GM23248 (cell line): ENCODE results near the gene SALL1. TPM values are rescaled to one million over a fixed set of nuclear protein-coding genes. Genes with fewer than 3 reads are reported as not detected.

ENCODE experiments used
- DNase-seq: peaks from one replicate; pipeline ENCODE4 v3.0.0-alpha.2; 2015
- H2AFZ ChIP-seq: fragments of 200-600 bp; sonication (generic); 2 replicates; pipeline ENCODE4 v1.6.1; 2016; ENCODE audit warnings: antibody characterized with exemption
- H3F3A ChIP-seq: fragments of 200-600 bp; sonication (generic); 2 replicates; pipeline ENCODE4 v1.6.1; 2016; ENCODE audit warnings: mild to moderate bottlenecking, antibody characterized with exemption, mixed run types; ENCODE audit not compliant: insufficient read depth
- H3K27ac ChIP-seq: fragments of 200-600 bp; sonication (generic); 2 replicates; pipeline ENCODE4 v1.5.1; 2016; ENCODE audit warnings: mild to moderate bottlenecking
- H3K27me3 ChIP-seq: fragments of 200-600 bp; sonication (generic); replicated peaks from 2 replicates; pipeline ENCODE4 v1.6.1; 2016; ENCODE audit warnings: mild to moderate bottlenecking; ENCODE audit not compliant: insufficient read depth
- H3K36me3 ChIP-seq: fragments of 200-600 bp; sonication (generic); 2 replicates; pipeline ENCODE4 v1.6.1; 2016; ENCODE audit warnings: low read depth, mild to moderate bottlenecking
- H3K4me1 ChIP-seq: fragments of 200-600 bp; sonication (generic); 2 replicates; pipeline ENCODE4 v1.6.1; 2016; ENCODE audit warnings: mild to moderate bottlenecking; ENCODE audit not compliant: insufficient read depth
- H3K4me2 ChIP-seq: fragments of 200-600 bp; sonication (generic); one replicate; pipeline ENCODE4 v1.6.1; 2016; ENCODE audit warnings: mild to moderate bottlenecking; ENCODE audit not compliant: unreplicated experiment
- H3K4me3 ChIP-seq: fragments of 200-600 bp; sonication (generic); 2 replicates; pipeline ENCODE4 v1.5.1; 2016; ENCODE audit warnings: mild to moderate bottlenecking
- H3K79me2 ChIP-seq: fragments of 200-600 bp; sonication (generic); 2 replicates; pipeline ENCODE4 v1.6.1; 2016; ENCODE audit warnings: mild to moderate bottlenecking; ENCODE audit not compliant: insufficient read depth
- H3K9ac ChIP-seq: fragments of 200-600 bp; sonication (generic); 2 replicates; pipeline ENCODE4 v1.6.1; 2016; ENCODE audit warnings: mild to moderate bottlenecking
- H3K9me2 ChIP-seq: fragments of 200-600 bp; sonication (generic); 2 replicates; pipeline ENCODE4 v1.6.1; 2016; ENCODE audit warnings: mixed run types, mild to moderate bottlenecking, moderate library complexity; ENCODE audit not compliant: insufficient read depth
- H3K9me3 ChIP-seq: fragments of 200-600 bp; sonication (generic); one replicate; pipeline ENCODE4 v1.6.1; 2017; ENCODE audit warnings: low read depth
- H4K20me1 ChIP-seq: fragments of 200-600 bp; sonication (generic); 2 replicates; pipeline ENCODE4 v1.6.0; 2016; ENCODE audit not compliant: insufficient read depth
- EZH2 ChIP-seq: fragments of 200-600 bp; sonication (generic); IDR thresholded peaks from 2 replicates; pipeline ENCODE4 v1.6.1; 2018; ENCODE audit warnings: antibody characterized with exemption, mild to moderate bottlenecking; ENCODE audit not compliant: insufficient read depth, poor library complexity, severe bottlenecking
- EZH2phosphoT487 ChIP-seq: fragments of 200-600 bp; sonication (generic); IDR thresholded peaks from 2 replicates; pipeline ENCODE4 v1.6.1; 2018; ENCODE audit warnings: antibody characterized with exemption, moderate library complexity, mild to moderate bottlenecking, low read depth; ENCODE audit not compliant: insufficient read depth
- WGBS, 2 experiments: methylation state at CpG; one replicate each; pipeline ENCODE4 v1.1.6; 2015 to 2017; ENCODE audit warnings: low lambda C conversion rate in 2 of 2, low coverage in 1 of 2; ENCODE audit errors: missing lambda C conversion rate in 2 of 2; 5-methylcytosine and 5-hydroxymethylcytosine counted together
- in situ Hi-C: fragments of 300-500 bp; cut with MboI; formaldehyde crosslinking; loops from 2 replicates; pipeline ENCODE4 v1.15.0; 2020
- polyA plus RNA-seq: library from polyadenylated mRNA; unstranded; fragments of >200 nt; fragmentation: Nextera tagmentation; extraction: Ambion mirVana; gene quantifications from 2 replicates; pipeline ENCODE4 v1.2.1, GENCODE V29; 2016
- total RNA-seq: library from RNA; depleted of rRNA; stranded (reverse); fragments of >200 nt; shearing (Covaris generic); gene quantifications from 2 replicates; pipeline ENCODE4 v1.2.3, GENCODE V29; 2014

SALL1 gene
- total and polyA plus RNA-seq, 2 experiments from 2014 or later, result 1.7 to 2.6 TPM

DNA sequence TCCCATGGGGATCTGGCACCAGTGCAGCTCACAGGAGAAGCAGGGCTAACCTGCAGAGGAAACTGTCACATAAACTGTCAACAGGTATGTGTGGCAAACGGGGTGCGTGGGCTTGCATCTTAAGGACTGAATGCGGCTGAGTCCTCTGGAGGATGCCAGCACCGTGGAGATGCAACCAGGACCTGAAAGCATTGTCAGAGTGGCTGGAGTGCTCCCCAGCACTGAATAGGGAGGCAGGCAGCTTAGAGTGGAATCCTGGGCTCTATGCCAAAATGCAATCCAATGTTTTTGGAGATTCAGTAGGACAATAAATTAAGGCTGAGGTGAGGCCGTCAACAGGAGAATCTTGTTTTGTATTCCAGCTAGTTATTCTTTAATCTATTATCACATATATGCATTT, 21.3 kb upstream of the SALL1 start:
- WGBS, 2 experiments, result 87 to 93% methylated on average over 5 of the region's 5 CpGs
- Histone ChIP-seq H3K4me3 (no peak overlapping the region), H3K9ac (no peak overlapping the region), H3K27me3 (no peaks in the 10 kb centered on the region), H3K27ac (no peak overlapping the region), H3K36me3 (no peaks in the 10 kb centered on the region), H3K9me2 (no peaks in the 10 kb centered on the region), H3K4me2 (no peak overlapping the region), H3K79me2 (no peaks in the 10 kb centered on the region), H3K9me3 (no peaks in the 10 kb centered on the region), H2AFZ (no peak overlapping the region), H3F3A (peaks cover 4% of the 10 kb centered on the region; the same call in 1 of the 2 replicates), H4K20me1 (no peaks in the 10 kb centered on the region), H3K4me1 (peaks cover 11% of the 10 kb centered on the region)
- TF ChIP-seq EZH2phosphoT487 (no peak), EZH2 (no peak)
- DNase-seq, result no peak
- in situ Hi-C loops, result loop anchor here (25.0 kb wide), 1 partner anchor 390 kb away; no protein-coding TSS in a partner anchor

DNA sequence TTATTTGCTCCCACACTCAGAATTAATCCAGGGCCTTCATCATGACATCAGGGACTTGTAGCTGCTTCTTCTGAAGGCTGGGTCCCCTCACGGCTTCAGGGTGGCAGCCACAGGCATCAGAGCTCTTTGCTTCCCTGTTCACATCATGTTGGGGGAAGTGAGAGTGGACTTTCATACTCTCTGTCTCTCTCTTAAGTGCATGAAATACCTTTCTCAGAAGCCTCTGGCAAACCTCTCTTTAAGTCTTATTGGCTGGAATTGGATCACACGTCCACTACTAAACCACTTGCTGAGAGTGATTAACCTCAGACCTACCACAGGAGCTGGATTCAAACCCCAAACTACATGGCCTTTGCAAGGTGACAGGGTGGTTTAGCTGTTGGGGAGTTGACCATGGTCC, 17.7 kb upstream of the SALL1 start:
- Histone ChIP-seq H3K4me3 (no peak overlapping the region), H3K4me2 (no peak overlapping the region), H3F3A (peaks cover 15% of the 10 kb centered on the region), H3K9ac (no peak overlapping the region), H3K9me3 (no peaks in the 10 kb centered on the region), H4K20me1 (no peaks in the 10 kb centered on the region), H3K36me3 (no peaks in the 10 kb centered on the region), H3K79me2 (no peaks in the 10 kb centered on the region), H3K4me1 (peaks cover 20% of the 10 kb centered on the region), H3K27me3 (no peaks in the 10 kb centered on the region), H3K9me2 (no peaks in the 10 kb centered on the region), H3K27ac (no peak overlapping the region), H2AFZ (no peak overlapping the region)
- WGBS, 2 experiments, result 94 to 96% methylated on average over 2 of the region's 2 CpGs
- TF ChIP-seq EZH2 (no peak), EZH2phosphoT487 (no peak)
- in situ Hi-C loops, result loop anchor here (25.0 kb wide), 1 partner anchor 394 kb away; no protein-coding TSS in a partner anchor
- DNase-seq, result no peak

DNA sequence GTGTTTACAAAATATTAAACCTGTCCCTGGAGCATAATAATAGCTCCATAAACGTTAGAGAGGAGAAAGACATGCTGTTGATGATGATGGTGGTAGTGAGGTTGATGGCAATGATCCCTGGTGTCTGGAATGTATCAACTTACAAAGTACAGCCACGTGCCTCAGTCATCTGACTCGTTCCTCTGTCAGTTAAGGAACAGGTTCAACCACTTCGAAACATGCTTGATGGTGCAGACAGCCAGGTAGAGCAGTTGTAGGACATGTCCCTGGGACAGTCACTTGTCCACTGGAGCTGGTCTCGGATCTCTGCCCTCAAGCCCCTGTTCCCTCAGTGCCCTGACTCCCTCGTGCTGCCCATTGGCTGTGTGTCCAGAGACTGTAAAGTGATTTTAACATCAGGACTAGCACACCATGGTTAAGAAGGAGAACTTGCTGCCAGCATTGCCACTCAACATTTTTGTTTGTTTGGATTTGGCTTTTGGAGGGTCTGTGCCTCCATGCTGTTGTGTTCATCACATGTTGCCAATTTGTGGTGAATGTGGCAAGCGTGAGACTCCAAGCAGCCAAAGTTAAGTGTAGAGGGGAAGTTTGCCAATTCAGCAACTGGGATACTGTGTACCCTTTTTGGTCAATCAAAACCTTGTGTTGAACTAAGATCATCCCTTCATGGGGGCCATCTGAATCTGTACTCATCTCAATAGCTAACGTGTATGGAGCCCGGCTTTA, 16.3 kb upstream of the SALL1 start:
- no peak overlapping the region for H2AFZ ChIP-seq
- no peak for DNase-seq
- H3K36me3 ChIP-seq, result no peaks in the 10 kb centered on the region
- H3K4me1 ChIP-seq, result peaks cover 35% of the 10 kb centered on the region
- WGBS, 2 experiments, result 44% methylated on average over 9 of the region's 9 CpGs
- H3K9ac ChIP-seq, result no peak overlapping the region
- TF ChIP-seq EZH2phosphoT487 (no peak), EZH2 (no peak)
- no peak overlapping the region for H3K27ac ChIP-seq
- no peaks in the 10 kb centered on the region for H4K20me1 ChIP-seq
- no peaks in the 10 kb centered on the region for H3K27me3 ChIP-seq
- no peaks in the 10 kb centered on the region for H3K9me3 ChIP-seq
- in situ Hi-C loops, result loop anchor here (25.0 kb wide), 1 partner anchor 395 kb away; no protein-coding TSS in a partner anchor
- peaks cover 29% of the 10 kb centered on the region for H3F3A ChIP-seq
- no peak overlapping the region for H3K4me3 ChIP-seq
- no peaks in the 10 kb centered on the region for H3K9me2 ChIP-seq
- H3K4me2 ChIP-seq, result no peak overlapping the region
- H3K79me2 ChIP-seq, result peaks cover 5% of the 10 kb centered on the region; the same call in 1 of the 2 replicates

DNA sequence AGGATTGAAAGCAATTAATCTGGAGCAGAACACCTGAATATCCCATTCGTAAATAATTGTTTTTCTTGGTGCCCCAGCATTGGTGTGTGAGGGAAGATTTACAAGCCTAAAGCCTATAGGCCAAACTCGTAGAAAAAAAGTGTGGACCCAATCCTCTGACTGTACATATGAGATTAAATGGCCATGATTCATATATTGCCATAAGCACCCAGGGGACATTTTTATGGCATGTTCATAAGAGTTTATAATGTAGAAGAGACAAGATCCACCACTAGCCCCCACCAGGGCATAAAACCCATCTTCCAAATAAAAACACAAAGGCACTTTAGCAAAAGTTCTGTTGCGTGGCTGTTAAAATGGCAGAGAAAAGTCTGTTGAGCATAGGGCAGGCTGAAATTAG, 15.5 kb upstream of the SALL1 start:
- Histone ChIP-seq H3K4me3 (no peak overlapping the region), H3K9ac (no peak overlapping the region), H3K9me2 (no peaks in the 10 kb centered on the region), H4K20me1 (no peaks in the 10 kb centered on the region), H3K27me3 (no peaks in the 10 kb centered on the region), H3K27ac (no peak overlapping the region), H3K4me1 (peaks cover 42% of the 10 kb centered on the region), H2AFZ (no peak overlapping the region), H3K9me3 (no peaks in the 10 kb centered on the region), H3F3A (peaks cover 36% of the 10 kb centered on the region), H3K36me3 (no peaks in the 10 kb centered on the region), H3K4me2 (no peak overlapping the region), H3K79me2 (peaks cover 10% of the 10 kb centered on the region; the same call in 1 of the 2 replicates)
- TF ChIP-seq EZH2phosphoT487 (no peak), EZH2 (no peak)
- WGBS, 2 experiments, result 95 to 100% methylated on average over 3 of the region's 3 CpGs
- in situ Hi-C loops, result loop anchor here (25.0 kb wide), 1 partner anchor 396 kb away; no protein-coding TSS in a partner anchor
- peak; percentile 40 for DNase-seq
